HG03469 (cell line): Measurements from ENCODE around the gene KCNJ16.
"Not testable (repeated sequence)": the region's sequence is repeated elsewhere in the genome, so short reads cannot be mapped to it uniquely, and the experiment has no call there.

ENCODE experiments used
- ATAC-seq: cut with Tn5 transposase; IDR thresholded peaks from one replicate; pipeline ENCODE4 v1.9.1; 2021; ENCODE audit warnings: mild to moderate bottlenecking, moderate library complexity, moderate number of reproducible peaks; ENCODE audit not compliant: unreplicated experiment

Gene KCNJ16

DNA sequence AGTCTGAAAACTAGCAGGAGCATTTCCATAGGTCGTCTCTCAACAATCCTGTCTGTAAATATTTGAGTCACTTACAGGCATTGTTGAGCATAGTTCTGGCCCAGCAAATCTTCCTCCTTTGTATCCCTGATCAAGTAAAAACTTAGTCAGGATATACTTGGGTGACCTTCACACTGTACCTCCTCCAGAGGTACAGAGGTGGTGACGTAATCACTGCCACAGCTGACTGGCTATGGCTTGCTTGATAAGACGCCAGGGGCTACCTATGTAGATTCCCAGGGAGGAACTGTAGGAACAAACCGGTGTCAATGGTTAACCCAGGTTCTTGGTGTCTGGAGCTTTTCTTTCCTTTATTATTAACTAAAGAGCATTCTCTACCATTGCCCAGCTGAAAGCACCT lies at the start of gene KCNJ16:
KCNJ16 (plus strand) TSS at position 270 of the 400 bp plus-strand sequence. CDS start 56,863 bp downstream, outside the sequence.
- ATAC-seq, result no peak

DNA sequence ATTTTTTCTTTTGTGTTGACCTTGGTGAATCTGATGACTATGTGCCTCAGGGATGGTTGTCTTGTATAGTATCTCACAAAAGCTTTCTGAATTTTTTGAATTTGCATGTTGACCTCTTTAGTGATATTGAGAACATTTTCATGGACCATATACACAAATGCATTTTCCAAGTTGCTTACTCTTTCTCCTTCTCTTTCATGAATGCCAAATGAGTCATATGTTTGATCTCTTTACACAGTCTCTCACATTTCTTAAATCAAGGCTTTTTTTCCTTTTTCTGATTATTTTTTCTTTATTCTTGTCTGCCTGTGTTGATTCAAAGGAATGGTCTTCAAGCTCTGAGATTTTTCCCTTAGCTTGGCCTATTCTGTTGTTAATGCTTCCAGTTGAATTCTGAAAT lies 46.6 kb upstream of the KCNJ16 start:
- no peak for ATAC-seq

- ATAC-seq, result no peak
Measured at GRCh38 chr17:70028978-70029767, 45.9 kb upstream of the KCNJ16 start.

- ATAC-seq, result no peak
Measured at GRCh38 chr17:70030371-70030770, 44.7 kb upstream of the KCNJ16 start.

GRCh38 chr17:70031341-70031740 lies 43.7 kb upstream of the KCNJ16 start:
- ATAC-seq, result no peak

GRCh38 chr17:70033165-70033564 lies 41.9 kb upstream of the KCNJ16 start:
- no peak for ATAC-seq

- ATAC-seq, result no peak
Measured at GRCh38 chr17:70034158-70034557, 40.9 kb upstream of the KCNJ16 start.

GRCh38 chr17:70037498-70037897 lies 37.5 kb upstream of the KCNJ16 start:
- no peak for ATAC-seq

- no peak for ATAC-seq
Measured at GRCh38 chr17:70040336-70040735, 34.7 kb upstream of the KCNJ16 start.

- ATAC-seq, result no peak
Measured at GRCh38 chr17:70041061-70041460, 34.0 kb upstream of the KCNJ16 start.

GRCh38 chr17:70041540-70041939 lies 33.5 kb upstream of the KCNJ16 start:
- no peak for ATAC-seq

DNA sequence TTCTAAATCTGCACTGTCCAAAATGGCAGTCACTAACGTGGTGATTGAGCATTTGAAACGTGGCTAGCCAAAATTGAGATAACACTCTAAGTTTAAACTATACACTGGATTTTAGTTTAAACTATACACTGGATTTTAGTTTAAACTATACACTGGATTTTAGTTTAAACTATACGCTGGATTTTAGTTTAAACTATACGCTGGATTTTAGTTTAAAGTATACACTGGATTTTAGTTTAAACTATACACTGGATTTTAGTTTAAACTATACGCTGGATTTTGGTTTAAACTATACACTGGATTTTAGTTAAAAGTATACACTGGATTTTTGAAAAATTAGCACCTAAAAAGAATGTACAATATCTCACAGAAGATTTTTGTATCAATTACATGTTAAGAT lies 29.2 kb upstream of the KCNJ16 start:
- not testable (repeated sequence) for ATAC-seq

DNA sequence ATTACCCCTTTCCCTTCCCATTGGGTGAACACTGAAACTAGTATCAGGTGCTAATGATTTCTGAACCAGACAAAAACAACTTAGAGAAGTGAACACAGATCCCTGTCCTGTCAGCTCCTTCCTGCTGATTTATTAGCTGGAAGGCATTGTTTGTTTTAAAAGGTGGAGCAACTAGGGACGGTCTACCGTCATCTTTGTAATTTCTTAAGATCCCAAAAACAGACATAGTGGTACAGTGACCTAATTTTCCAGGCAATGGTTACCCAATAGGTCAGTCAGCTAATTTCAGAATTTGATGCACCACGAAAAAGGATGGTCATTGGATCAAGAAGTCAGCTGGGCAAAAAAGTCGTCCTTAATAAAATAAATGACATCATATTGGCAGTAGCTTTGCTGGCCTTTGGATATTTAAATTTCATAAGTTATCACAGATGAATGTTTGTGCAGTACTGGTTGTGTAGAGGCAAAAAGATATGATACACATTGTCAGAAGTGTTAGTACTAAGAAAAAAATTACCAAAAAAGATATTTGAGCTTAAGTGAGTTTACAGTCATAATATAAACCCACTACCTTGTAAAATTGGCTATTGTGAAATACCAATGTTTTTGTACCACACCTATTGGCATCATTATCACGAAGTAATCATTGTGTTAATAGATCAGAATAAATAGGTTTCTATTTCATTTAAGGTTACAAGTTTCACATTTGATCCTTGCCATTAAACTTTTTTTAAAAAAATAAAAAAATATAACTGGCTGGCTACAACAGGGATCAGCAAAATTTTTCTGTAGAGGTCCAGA lies 27.2 kb upstream of the KCNJ16 start:
- ATAC-seq, result no peak

GRCh38 chr17:70049801-70050591 lies 25.0 kb upstream of the KCNJ16 start:
- no peak for ATAC-seq

DNA sequence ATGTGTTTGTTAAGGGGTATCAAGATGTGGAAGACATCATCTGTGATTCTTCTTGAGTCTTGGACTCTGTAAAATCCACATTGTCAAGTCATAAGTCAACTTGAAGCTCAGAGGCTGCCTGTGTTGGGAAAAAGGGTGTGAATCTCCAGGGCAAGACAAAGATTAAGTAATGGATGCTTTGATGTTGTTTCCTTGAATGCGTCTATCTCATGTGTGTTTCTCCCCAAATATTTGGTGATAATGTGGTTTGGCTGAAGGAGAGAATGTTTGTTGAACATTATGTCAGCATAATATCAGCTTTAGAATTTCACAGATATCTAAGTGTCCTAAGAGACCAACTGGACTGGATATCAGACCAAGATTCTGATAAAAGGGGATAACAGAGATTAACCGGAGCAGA lies 24.1 kb upstream of the KCNJ16 start:
- no peak for ATAC-seq

- ATAC-seq, result no peak
Measured at GRCh38 chr17:70053241-70054234, 21.5 kb upstream of the KCNJ16 start.

DNA sequence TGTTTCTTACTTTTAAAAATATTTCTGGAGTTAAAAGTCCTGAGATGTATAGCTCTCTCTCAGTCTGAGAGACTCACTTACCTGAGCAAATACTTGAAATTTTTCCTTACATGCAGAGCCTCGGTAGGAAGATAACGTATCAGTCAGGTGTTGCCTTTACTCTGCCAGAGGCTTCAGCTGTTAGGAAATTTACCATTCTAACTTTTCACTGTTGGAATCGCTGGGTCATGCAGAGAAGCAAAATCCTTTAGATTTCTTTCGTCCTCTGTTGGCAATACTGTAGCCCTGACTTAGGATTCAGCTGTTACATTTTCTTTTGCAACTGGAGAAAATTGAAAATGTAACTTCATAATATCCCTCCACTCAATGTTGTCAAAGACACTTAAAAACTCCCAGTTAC lies 20.0 kb upstream of the KCNJ16 start:
- no peak for ATAC-seq

- no peak for ATAC-seq
Measured at GRCh38 chr17:70059071-70059470, 16.0 kb upstream of the KCNJ16 start.

DNA sequence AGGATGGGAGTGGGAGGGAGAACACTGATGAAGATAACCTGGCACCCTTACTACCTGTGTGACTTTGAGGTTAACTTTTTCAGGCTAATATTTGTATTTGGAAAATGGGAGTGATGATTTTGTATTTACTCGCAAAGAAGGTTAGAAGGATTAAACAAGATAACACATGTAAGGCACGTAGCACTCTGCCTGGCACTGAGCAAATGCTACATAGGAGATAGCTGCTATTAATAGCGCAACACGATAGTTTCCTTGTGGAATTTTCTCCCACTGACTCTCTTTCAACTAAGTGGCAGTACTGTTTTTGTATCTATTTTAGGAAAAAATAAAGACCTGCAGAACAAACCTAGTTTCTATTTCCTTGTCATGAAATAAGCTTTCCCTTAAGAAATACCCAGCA lies 15.4 kb upstream of the KCNJ16 start:
- ATAC-seq, result no peak

DNA sequence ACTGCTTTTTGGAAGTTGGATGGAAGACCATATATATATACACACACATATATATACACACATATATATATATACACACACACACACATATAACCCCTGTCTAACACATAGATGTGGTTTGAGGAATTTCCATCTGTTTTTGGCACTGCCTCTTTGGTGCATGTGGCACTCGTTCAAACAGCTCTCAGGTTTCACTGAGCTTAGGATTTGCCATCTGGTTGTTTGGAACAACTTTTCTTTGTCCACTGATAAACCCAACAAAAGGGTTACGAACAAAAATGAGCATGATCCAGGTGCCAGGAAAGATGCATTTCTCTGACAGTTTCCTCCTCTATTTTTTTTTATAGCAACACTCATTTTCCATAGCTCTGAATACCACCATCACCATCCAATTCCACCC lies 14.6 kb upstream of the KCNJ16 start:
- no peak for ATAC-seq
